DMS79 treated with DMSO at 0.1 percent for 48 hours (cell line): Measurements from ENCODE around the gene COL20A1.
"Not testable (repeated sequence)": the region's sequence is repeated elsewhere in the genome, so short reads cannot be mapped to it uniquely, and the experiment has no call there.

Source experiments
- DNase-seq: peaks from one replicate; lab custom pipeline; 2025; lab: John Stamatoyannopoulos, UW

Gene COL20A1

DNA sequence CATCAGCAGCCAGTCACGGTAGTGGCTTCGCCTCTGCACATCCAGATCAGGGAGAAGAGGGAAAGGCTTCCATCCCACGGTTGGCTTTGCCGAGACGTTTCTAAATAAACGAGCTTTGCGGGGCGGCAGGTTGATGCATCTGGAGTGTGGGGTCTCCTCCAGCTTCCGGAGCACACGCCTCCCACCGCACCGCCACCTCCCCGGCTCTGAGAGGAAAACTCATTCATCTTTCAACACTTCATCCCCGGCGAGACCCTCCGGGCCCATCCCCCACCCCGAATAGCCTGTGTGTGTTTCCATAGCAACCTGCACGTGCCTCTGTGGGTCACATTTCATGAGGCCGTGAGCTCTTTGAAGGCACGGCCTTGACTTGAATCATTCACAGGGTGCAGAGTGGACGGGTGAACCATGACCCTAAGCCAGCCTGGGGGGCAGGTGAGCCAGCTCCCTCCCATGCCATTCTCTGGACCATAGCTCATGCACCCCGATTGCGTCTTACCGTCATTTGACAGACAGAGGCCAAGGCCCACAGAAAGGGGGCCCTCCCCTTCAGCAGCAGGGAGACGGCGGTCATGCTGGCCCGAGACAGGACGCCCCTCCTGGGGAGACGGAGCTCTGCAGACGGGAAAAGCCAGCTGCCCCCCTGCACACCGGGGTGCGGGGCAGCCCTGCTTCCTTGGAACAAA lies 84.4 kb downstream of the COL20A1 start:
- peak; percentile 76 for DNase-seq

DNA sequence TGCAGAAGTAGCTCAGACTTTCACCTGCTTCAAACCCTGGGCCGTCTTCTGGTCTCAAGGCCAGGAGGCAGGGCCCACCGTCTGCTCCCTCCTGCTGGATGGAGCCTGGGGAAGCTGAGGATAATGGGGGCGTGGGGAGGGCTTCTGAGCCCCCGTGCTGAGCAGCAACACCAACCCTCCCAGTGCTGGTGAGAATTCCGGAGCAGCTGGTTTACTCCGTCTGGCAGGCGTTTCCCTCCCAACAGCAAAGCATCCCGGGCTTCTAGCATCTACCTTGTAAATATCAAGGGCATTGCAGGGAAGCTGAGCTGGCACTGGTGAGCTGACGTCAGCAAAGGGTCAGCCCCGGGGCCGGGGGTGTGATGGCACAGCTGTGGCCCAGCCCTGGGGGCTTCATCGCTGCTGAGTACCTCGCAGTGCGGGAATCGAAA lies 85.0 kb downstream of the COL20A1 start:
- DNase-seq = no peak

DNA sequence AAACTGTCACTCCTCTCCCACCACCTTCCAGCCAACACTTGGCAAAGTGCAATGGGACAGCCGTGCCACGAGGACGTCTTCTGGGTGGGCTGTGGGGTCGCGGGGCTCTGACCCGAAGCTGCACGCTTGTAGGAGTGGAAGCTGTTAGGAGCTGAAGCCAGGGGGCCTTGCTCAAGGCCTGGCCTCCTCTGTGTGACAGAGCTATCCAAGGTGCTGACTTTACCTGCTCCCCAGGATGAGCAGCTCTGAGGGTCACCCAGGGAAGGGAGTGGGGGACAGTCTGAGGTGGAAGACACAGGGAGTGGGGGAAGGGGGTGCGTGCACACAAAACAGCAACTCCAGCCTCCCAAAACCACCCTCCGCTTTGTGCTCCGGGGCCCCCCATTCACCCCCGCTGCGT lies 85.6 kb downstream of the COL20A1 start:
- no peak for DNase-seq

DNA sequence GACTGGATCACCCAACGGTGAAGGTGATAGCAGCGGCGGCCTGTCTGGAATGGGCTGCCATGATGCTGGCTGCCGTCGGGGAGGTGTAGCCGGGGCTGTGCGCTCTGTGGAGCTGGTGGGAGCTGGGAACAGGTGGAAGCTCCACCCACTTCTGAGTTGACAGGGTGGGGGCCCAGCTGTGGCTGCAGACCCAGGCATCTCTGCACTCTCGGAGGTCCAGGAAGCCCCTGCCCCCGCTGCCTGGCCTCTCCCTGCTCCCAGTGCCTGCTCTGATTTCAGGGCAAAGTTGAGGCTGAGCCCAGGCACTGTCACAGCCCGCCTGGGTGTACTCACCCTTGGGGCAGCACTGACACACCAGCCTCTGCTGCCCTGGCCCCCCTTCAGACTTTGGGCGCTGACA lies 86.3 kb downstream of the COL20A1 start:
- no peak for DNase-seq

DNA sequence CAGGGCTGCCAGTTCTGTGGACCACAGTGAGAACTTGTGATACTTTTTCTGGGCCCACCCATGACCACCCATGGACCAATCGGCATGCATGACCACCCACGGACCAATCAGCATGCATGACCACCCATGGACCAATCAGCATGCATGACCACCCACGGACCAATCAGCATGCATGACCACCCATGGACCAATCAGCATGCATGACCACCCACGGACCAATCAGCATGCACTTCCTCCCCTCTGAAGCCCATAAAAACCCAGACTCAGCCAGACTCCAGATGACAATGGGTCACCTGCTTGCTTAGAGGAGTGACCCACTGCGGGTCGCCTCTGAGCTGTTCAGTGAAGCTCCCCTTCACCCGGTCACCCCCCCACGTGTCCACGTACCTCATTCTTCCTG lies 86.9 kb downstream of the COL20A1 start:
- not testable (repeated sequence) for DNase-seq

DNA sequence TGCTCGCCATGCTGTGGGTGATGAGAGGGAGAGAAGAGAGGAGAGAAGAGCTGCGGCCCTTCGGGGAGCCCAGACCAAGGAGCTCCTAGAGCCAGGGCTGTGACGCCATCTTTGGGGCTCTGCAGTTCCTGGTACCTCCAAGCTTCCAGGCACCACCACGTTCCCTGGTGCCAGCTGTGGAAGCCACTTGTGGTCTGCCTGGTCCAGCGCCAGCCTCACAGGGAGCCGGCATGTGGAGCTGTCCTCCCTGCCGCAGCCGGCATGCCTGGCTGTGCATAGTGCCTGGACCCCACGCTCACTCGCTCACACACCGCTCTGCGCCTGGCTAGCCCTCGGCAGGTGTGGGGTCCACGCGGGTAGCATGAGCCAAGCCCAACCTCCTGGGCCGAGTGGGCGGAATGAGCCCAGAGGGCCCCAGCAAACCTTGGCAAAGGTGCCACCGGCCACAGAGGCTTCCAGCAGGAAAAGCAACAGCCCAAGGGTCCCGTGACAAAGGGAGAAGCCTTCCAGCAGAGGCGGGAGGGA lies 87.4 kb downstream of the COL20A1 start:
- no peak for DNase-seq

DNA sequence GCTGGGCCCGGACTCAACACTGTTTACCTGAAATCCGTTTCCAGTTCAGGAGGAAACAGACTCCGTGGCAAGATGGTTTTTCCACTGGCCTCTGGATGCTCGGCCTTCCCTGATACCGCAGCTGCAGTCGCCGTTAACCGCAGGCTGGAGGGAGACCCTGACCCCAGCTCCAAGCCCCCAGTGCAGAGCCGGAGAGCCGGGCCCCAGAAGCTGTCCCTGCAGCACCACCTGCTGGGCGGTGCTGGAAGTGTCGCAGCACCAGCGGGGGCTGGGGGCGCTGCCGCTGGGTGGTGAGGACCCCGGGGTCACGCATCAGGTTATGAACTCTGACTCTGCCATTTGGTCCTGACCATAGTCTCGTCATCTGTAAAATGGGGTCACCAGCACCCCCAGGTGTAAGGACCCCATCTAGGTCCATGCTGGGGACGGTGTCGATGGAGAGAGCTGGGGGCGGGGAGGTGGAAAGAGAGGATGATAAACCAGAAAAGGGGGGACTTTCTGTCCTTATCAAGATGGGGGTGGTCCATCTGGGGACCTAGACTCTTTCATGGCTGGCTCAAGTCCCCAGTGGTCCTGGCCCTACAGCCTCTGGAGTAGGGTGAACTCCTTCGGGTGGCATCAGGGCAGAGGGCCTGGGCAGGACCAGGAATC lies 88.9 kb downstream of the COL20A1 start:
- peak; percentile 34 for DNase-seq

DNA sequence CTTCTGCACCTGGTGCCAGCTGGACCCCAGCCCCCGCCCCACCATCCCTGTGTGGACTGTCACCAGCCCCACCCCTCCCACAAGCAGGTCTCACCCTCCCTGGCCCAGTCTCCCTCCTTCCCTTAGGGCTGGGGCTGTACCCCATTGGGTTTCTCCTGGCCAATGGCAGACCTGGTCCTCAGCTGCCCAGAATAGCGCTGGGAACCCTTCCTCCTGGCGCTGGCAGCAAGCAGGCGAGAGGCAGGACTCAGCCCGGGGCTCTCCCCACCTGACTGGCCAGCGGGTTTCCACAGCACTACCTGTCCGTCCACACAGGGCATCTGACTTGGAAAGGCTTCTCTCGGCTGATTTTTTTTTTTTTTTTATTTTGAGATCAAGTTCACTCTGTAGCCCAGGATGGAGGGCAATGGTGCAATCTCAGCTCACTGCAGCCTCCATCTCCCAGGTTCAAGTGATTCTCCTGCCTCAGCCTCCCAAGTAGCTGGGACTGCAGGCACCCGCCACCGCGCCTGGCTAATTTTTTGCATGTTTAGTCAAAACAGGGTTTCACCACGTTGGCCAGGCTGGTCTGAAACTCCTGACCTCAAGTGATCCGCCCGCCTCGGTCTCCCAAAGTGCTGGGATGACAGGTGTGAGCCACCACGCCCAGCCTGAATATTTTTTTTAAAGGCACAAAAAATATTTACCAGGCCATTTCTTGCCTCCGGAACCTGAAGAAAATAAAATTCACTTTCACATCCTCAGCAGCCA lies 89.7 kb downstream of the COL20A1 start:
- no peak for DNase-seq

DNA sequence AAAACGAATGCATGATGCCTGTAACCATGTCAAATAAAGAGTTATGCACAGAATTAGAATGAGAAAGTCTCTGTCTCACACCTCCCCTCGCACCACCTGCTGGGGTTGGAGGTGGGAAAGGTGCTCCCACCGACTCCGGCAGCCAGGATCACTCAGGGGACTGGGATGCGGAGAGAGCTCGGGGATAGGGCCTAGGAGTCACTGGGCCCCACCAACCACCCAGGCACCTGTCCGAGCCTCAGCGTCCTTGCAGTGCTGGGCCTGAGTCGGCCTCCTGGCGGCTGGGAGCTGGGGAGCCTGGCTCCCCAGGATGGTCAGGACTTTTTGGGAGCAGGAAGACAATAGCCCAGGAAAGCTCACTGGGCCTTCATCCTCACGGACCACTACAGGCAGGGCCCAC lies 90.6 kb downstream of the COL20A1 start:
- DNase-seq = no peak

DNA sequence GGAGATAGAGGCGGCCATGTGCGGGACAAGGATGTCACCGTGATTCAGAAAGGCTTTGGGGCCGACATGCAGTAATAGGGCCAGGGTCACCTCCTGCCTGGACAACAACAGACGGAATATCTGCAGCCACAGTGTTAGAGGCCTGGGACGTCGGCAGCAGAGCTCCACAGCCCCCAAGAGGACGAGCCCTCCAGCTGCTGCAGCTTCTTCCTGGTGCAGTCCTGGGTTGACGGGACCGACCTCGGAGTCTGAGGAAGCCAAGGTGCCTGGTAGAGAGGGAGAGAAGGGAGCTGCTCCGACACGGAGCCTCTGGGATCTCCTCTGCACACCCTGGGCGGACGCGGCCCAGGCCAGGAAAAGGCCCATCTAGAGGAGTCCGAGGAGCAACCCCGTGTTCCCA lies 91.3 kb downstream of the COL20A1 start:
- no peak for DNase-seq
